GM12878 (cell line): ENCODE results near the gene TPPP. TPM values are rescaled to one million over a fixed set of nuclear protein-coding genes. Genes with fewer than 3 reads are reported as not detected.

Source experiments
- ATAC-seq: fragments of 200-7000 bp; cut with Tn5 transposase; 3 replicates; pipeline ENCODE4 v1.9.1; 2020; ENCODE audit warnings: mild to moderate bottlenecking, moderate library complexity
- BruUV-seq: library from RNA; stranded (reverse); fragments of 400-500 nt; replicated peaks from 2 replicates; lab custom pipeline; 2021; lab: Mats Ljungman, UMichigan
- CTCF ChIA-PET: fragments of 300-600 bp; sonication (Branson Sonifier 250); formaldehyde crosslinking; extraction: SDS; loops from one replicate; lab custom pipeline; 2021; ENCODE audit warnings: inconsistent platforms; lab: Yijun Ruan, JAX
- POLR2A ChIA-PET: fragments of 350-600 bp; formaldehyde crosslinking; extraction: SDS; loops from one replicate; lab custom pipeline; 2021; ENCODE audit warnings: inconsistent platforms; lab: Charles Lee
- RAD21 ChIA-PET: fragments of 300-600 bp; sonication (Branson Sonifier 250); formaldehyde crosslinking; loops from one replicate; lab custom pipeline; 2023; ENCODE audit warnings: antibody characterized with exemption; ENCODE audit not compliant: unreplicated experiment; lab: Charles Lee
- SMC1A ChIA-PET: fragments of 300-600 bp; sonication (Branson Sonifier 250); formaldehyde crosslinking; loops from one replicate; lab custom pipeline; 2023; ENCODE audit not compliant: unreplicated experiment, uncharacterized antibody; lab: Charles Lee
- DNase-seq: peaks from one replicate; pipeline ENCODE4 v3.0.0-alpha.2; 2011; ENCODE audit warnings: low read depth, low spot score
- FAIRE-seq: peaks from 3 replicates; lab custom pipeline; 2011; peaks lifted over from hg19 to GRCh38; lab: Jason Lieb, UNC
- H2AFZ ChIP-seq: 2 replicates; pipeline ENCODE4 v1.6.0; 2011; ENCODE audit warnings: low read depth, low read length, control low read depth; ENCODE audit not compliant: control insufficient read depth
- H3K27ac ChIP-seq: 2 replicates; pipeline ENCODE4 v1.5.1; 2011; ENCODE audit warnings: control low read depth; ENCODE audit not compliant: control insufficient read depth, insufficient read depth
- H3K27me3 ChIP-seq, 2 experiments: replicated peaks in 1 of 2; 2 replicates each; pipeline versions ENCODE4 v1.6.0 to v1.6.1; 2011; ENCODE audit warnings: low read length in 1 of 2; ENCODE audit not compliant: control insufficient read depth in 2 of 2, insufficient read depth in 2 of 2
- H3K36me3 ChIP-seq, 2 experiments: 2 replicates each; pipeline ENCODE4 v1.5.1; 2011; ENCODE audit warnings: low read length in 1 of 2; ENCODE audit not compliant: control insufficient read depth in 2 of 2, insufficient read depth in 2 of 2
- H3K4me1 ChIP-seq: 2 replicates; pipeline ENCODE4 v1.6.1; 2011; ENCODE audit warnings: mild to moderate bottlenecking, low read length, moderate library complexity, mixed read lengths; ENCODE audit not compliant: control insufficient read depth, insufficient read depth
- H3K4me2 ChIP-seq: 2 replicates; pipeline ENCODE4 v1.6.0; 2011; ENCODE audit warnings: control low read depth; ENCODE audit not compliant: control insufficient read depth, insufficient read depth
- H3K4me3 ChIP-seq: fragments of 200-600 bp; sonication (generic); 2 replicates; pipeline ENCODE4 v1.5.1; 2016
- H3K79me2 ChIP-seq: 2 replicates; pipeline ENCODE4 v1.6.0; 2011; ENCODE audit warnings: low read length; ENCODE audit not compliant: control insufficient read depth, insufficient read depth
- H3K9ac ChIP-seq: 2 replicates; pipeline ENCODE4 v1.8.0; 2011; ENCODE audit warnings: low read length, control low read depth, mixed read lengths; ENCODE audit not compliant: control insufficient read depth, insufficient read depth
- H3K9me3 ChIP-seq: replicated peaks from 3 replicates; pipeline ENCODE4 v1.5.1; 2011; ENCODE audit warnings: mild to moderate bottlenecking, low read length; ENCODE audit not compliant: control insufficient read depth, insufficient read depth
- H4K20me1 ChIP-seq: 2 replicates; pipeline ENCODE4 v1.6.0; 2011; ENCODE audit not compliant: control insufficient read depth, insufficient read depth
- ATF7 ChIP-seq: fragments of 450-650 bp; IDR thresholded peaks from 2 replicates; pipeline ENCODE4 v1.6.1; 2016; ENCODE audit warnings: low read depth, mild to moderate bottlenecking
- BHLHE40 ChIP-seq, 2 experiments: fragments of 450-650 bp in 1 of 2; IDR thresholded peaks; 2 replicates each; pipeline ENCODE4 v1.6.1; 2011 to 2017; ENCODE audit warnings: low read depth in 2 of 2, borderline replicate concordance in 1 of 2, improper control_type of control experiment in 1 of 2, low read length in 1 of 2, mild to moderate bottlenecking in 1 of 2
- CREB1 ChIP-seq: IDR thresholded peaks from 2 replicates; pipeline ENCODE4 v1.6.1; 2012; ENCODE audit warnings: low read depth, mild to moderate bottlenecking, inconsistent platforms
- EGR1 ChIP-seq, 2 experiments: IDR thresholded peaks; 1 replicate in 1 of 2; 2 replicates in 1 of 2; pipeline ENCODE4 v1.6.1; 2011 to 2012; ENCODE audit warnings: low read depth in 2 of 2, low read length in 2 of 2, borderline replicate concordance in 1 of 2, mild to moderate bottlenecking in 1 of 2, moderate library complexity in 1 of 2
- ETV6 ChIP-seq, 2 experiments: fragments of 450-650 bp in 1 of 2; IDR thresholded peaks in 1 of 2; conservative IDR thresholded peaks in 1 of 2; 2 replicates each; pipeline ENCODE4 v1.6.1; 2014; ENCODE audit warnings: antibody characterized with exemption in 1 of 2, borderline replicate concordance in 1 of 2, low read depth in 1 of 2, mild to moderate bottlenecking in 1 of 2, moderate library complexity in 1 of 2
- KLF5 ChIP-seq: fragments of 450-650 bp; IDR thresholded peaks from 2 replicates; pipeline ENCODE4 v1.6.1; 2014; ENCODE audit warnings: mild to moderate bottlenecking; ENCODE audit not compliant: partially characterized antibody
- MEF2B ChIP-seq: fragments of 450-650 bp; IDR thresholded peaks from 2 replicates; pipeline ENCODE4 v1.6.1; 2018; ENCODE audit warnings: mild to moderate bottlenecking, moderate library complexity; ENCODE audit not compliant: partially characterized antibody, poor library complexity, severe bottlenecking
- MTA2 ChIP-seq: fragments of 450-650 bp; IDR thresholded peaks from 2 replicates; pipeline ENCODE4 v1.6.1; 2016; ENCODE audit warnings: low read depth, mild to moderate bottlenecking, moderate library complexity
- NBN ChIP-seq: fragments of 450-650 bp; IDR thresholded peaks from 2 replicates; pipeline ENCODE4 v1.6.1; 2016
- NRF1 ChIP-seq: conservative IDR thresholded peaks from 2 replicates; pipeline ENCODE4 v1.6.1; 2011; ENCODE audit warnings: mild to moderate bottlenecking, low read depth, low read length, improper control_type of control experiment
- POLR2A ChIP-seq: IDR thresholded peaks from 2 replicates; pipeline ENCODE4 v1.6.1; 2011; ENCODE audit warnings: low read depth, mild to moderate bottlenecking, low read length
- SIN3A ChIP-seq: IDR thresholded peaks from 2 replicates; pipeline ENCODE4 v1.6.1; 2012; ENCODE audit warnings: low read depth, low read length, improper control_type of control experiment
- SP1 ChIP-seq: IDR thresholded peaks from one replicate; pipeline ENCODE4 v1.6.1; 2011; ENCODE audit warnings: low read depth, low read length
- TAF1 ChIP-seq: IDR thresholded peaks from 2 replicates; pipeline ENCODE4 v1.6.1; 2011; ENCODE audit warnings: mild to moderate bottlenecking, low read depth, low read length, borderline replicate concordance
- WRNIP1 ChIP-seq: IDR thresholded peaks from 2 replicates; pipeline ENCODE4 v1.6.1; 2011; ENCODE audit warnings: low read depth, low read length, improper control_type of control experiment, borderline replicate concordance
- YY1 ChIP-seq: IDR thresholded peaks from 2 replicates; pipeline ENCODE4 v1.6.1; 2011; ENCODE audit warnings: low read depth, mild to moderate bottlenecking, low read length
- WGBS: methylation state at CpG from one replicate; pipeline ENCODE4 v1.1.6; 2016; ENCODE audit warnings: low lambda C conversion rate; ENCODE audit not compliant: insufficient replicate concordance, insufficient coverage; ENCODE audit errors: missing lambda C conversion rate; 5-methylcytosine and 5-hydroxymethylcytosine counted together
- in situ Hi-C: fragments of 300-500 bp; cut with MboI; formaldehyde crosslinking; loops from 9 replicates; pipeline ENCODE4 v1.14.3; 2018; ENCODE audit warnings: mixed read lengths
- intact Hi-C: fragments of 100-400 bp; cut with micrococcal nuclease; formaldehyde crosslinking; loops from one replicate; pipeline ENCODE4 v1.14.2; 2022; ENCODE audit not compliant: unreplicated experiment
- polyA plus RNA-seq, 11 experiments: library from polyadenylated mRNA; depleted of rRNA in 4 of 11; unstranded in 6 of 11; stranded (reverse) in 5 of 11; fragments of >200 nt; fragmentation: Nextera tagmentation in 4 of 11; fragmentation: Illumina TruSeq in 1 of 11; extraction: Ambion mirVana in 4 of 11; extraction: Trizol in 1 of 11; gene quantifications; 1 replicate in 1 of 11; 2 replicates in 10 of 11; pipeline versions ENCODE4 v1.2.1 to v1.2.3, GENCODE V29; 2011 to 2016; ENCODE audit warnings: inconsistent platforms in 2 of 11, missing spikeins in 2 of 11, low read depth in 1 of 11
- total RNA-seq, 4 experiments: library from RNA; depleted of rRNA in 3 of 4; stranded (reverse); fragments of >200 nt in 3 of 4; fragmentation: Illumina TruSeq in 1 of 4; extraction: Trizol in 1 of 4; gene quantifications; 2 replicates each; pipeline versions ENCODE4 v1.2.1 to v1.2.3, GENCODE V29; 2013 to 2021
- TF ChIP-seq, protein P1 (sequence below): fragments of 450-650 bp; conservative IDR thresholded peaks from 2 replicates; pipeline ENCODE4 v1.6.1; 2017; ENCODE audit warnings: mild to moderate bottlenecking, moderate library complexity
- TF ChIP-seq, protein P2 (sequence below): IDR thresholded peaks from 2 replicates; pipeline ENCODE4 v1.6.1; 2012; ENCODE audit warnings: low read depth, low read length, improper control_type of control experiment
- TF ChIP-seq, protein P3 (sequence below): IDR thresholded peaks from 2 replicates; pipeline ENCODE4 v1.6.1; 2012; ENCODE audit warnings: low read length, inconsistent platforms

TPPP gene
- total and polyA plus RNA-seq, 10 of the 15 experiments (the other 5 are each of a cell fraction or from before 2014, with no cell fraction given): under 0.01 to 0.24 (median 0.04) TPM; not detected in 4

DNA sequence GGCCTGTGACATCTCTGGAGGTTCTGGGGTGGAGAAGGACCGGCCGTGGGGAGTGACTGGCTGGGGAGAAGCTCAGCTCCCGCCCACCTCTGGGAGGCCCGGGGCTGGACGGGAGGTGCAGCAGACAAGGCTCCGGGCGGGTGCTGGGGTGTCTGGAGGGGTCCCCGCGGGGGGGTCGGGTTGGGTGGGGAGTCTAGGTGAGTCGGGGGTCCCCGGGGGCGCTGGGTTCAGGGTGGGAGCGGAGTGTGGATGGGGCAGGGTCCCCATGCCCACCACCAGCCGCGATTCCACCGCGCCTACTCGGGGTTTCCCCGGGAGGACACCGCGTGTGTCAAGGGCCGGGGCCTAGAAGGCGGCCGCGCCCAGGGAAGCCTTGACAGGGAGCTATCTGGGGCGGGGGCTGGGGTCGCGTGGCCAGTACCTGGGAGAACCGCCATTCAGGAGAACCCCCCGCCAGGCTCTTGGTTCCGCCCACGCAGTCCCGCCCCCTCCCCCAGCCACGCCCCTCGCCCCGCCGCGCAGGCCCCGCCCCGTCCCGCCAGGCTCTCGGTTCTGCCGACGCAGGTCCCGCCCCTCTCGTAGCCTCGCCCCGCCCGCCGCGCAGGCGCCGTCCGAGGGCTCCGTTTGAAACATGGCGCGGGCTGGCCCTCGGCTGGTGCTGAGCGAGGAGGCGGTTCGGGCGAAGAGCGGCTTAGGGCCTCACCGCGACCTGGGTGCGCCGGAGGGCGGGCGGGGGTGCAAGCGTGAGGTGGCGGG, 81.2 kb downstream of the TPPP start, which contains the start of gene CEP72:
Gene CEP72, plus strand, starts transcription at position 610 of the 756 bp plus-strand sequence. Its CDS starts 22 bp downstream, at position 632.
- Histone ChIP-seq H3K9me3 (no peaks in the 10 kb centered on the region; the same call in 2 of the 3 replicates), H3K27me3 (no peaks in the 10 kb centered on the region; a peak in 1 of 4 replicates), H2AFZ (peak within 1 kb of the TSS; percentile 71), H4K20me1 (no peaks in the 10 kb centered on the region), H3K36me3 (no peaks in the 10 kb centered on the region), H3K4me1 (peaks cover 16% of the 10 kb centered on the region), H3K9ac (peak within 1 kb of the TSS; percentile 66), H3K4me3 (peak within 1 kb of the TSS; percentile 83), H3K4me2 (peak within 1 kb of the TSS; percentile 82), H3K79me2 (peaks cover 24% of the 10 kb centered on the region), H3K27ac (peak within 1 kb of the TSS; percentile 61)
- CTCF ChIA-PET: interaction anchor here (0.6 kb wide), 1 partner anchor 118 kb away, joined by 3 read pairs; no protein-coding TSS in a partner anchor
- POLR2A ChIA-PET: interaction anchor here (1.3 kb wide), 1 partner anchor 9 kb away, joined by 3 read pairs; no protein-coding TSS in a partner anchor
- DNase-seq (peak; percentile 40), FAIRE-seq (no peak), ATAC-seq (peak; percentile 95)
- BruUV-seq: no TSS peak
- RAD21 ChIA-PET: interaction anchor here (0.7 kb wide), 1 partner anchor 295 kb away, joined by 3 read pairs; no protein-coding TSS in a partner anchor
- in situ Hi-C loops (no loop called here), intact Hi-C loops (loop anchor here (10.0 kb wide), 1 partner anchor 137 kb away; no protein-coding TSS in a partner anchor)
- SMC1A ChIA-PET: interaction anchor here (1.3 kb wide), 1 partner anchor 67 kb away, joined by 3 read pairs; no protein-coding TSS in a partner anchor
- WGBS: 3% methylated on average over 34 of the region's 72 CpGs
- TF ChIP-seq, protein P1, sequence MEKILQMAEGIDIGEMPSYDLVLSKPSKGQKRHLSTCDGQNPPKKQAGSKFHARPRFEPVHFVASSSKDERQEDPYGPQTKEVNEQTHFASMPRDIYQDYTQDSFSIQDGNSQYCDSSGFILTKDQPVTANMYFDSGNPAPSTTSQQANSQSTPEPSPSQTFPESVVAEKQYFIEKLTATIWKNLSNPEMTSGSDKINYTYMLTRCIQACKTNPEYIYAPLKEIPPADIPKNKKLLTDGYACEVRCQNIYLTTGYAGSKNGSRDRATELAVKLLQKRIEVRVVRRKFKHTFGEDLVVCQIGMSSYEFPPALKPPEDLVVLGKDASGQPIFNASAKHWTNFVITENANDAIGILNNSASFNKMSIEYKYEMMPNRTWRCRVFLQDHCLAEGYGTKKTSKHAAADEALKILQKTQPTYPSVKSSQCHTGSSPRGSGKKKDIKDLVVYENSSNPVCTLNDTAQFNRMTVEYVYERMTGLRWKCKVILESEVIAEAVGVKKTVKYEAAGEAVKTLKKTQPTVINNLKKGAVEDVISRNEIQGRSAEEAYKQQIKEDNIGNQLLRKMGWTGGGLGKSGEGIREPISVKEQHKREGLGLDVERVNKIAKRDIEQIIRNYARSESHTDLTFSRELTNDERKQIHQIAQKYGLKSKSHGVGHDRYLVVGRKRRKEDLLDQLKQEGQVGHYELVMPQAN: 0 out of 2 replicates have a peak, but pooled peaks have one; percentile 42
- peak; percentile 37; the same call in 1 of the 2 replicates for TF ChIP-seq ATF7
- TF ChIP-seq SIN3A: peak; percentile 90
- peak; percentile 25; the same call in 1 of the 2 replicates for TF ChIP-seq MTA2
- TF ChIP-seq WRNIP1: no peak
- peak; percentile 89 for TF ChIP-seq POLR2A
- peak in 1 of 2 experiments; percentile 52; a peak in 1 of 4 replicates for TF ChIP-seq BHLHE40 (IDR thresholded peaks at IDR 0.05; ENCODE audit: borderline replicate concordance in 1 of 2, low read depth in 2 of 2, low read length in 1 of 2)
- TF ChIP-seq, protein P2, sequence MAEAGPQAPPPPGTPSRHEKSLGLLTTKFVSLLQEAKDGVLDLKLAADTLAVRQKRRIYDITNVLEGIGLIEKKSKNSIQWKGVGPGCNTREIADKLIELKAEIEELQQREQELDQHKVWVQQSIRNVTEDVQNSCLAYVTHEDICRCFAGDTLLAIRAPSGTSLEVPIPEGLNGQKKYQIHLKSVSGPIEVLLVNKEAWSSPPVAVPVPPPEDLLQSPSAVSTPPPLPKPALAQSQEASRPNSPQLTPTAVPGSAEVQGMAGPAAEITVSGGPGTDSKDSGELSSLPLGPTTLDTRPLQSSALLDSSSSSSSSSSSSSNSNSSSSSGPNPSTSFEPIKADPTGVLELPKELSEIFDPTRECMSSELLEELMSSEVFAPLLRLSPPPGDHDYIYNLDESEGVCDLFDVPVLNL: peak; percentile 85
- peak; percentile 56 for TF ChIP-seq NRF1
- TF ChIP-seq, protein P3, sequence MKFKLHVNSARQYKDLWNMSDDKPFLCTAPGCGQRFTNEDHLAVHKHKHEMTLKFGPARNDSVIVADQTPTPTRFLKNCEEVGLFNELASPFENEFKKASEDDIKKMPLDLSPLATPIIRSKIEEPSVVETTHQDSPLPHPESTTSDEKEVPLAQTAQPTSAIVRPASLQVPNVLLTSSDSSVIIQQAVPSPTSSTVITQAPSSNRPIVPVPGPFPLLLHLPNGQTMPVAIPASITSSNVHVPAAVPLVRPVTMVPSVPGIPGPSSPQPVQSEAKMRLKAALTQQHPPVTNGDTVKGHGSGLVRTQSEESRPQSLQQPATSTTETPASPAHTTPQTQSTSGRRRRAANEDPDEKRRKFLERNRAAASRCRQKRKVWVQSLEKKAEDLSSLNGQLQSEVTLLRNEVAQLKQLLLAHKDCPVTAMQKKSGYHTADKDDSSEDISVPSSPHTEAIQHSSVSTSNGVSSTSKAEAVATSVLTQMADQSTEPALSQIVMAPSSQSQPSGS: no peak
- TF ChIP-seq ETV6 (conservative IDR thresholded peaks at IDR 0.05 in 1 of 2, IDR thresholded peaks at IDR 0.05 in 1 of 2; ENCODE audit: borderline replicate concordance in 1 of 2, low read depth in 1 of 2): no peak
- 0 out of 2 replicates have a peak, but pooled peaks have one; percentile 25 for TF ChIP-seq NBN
- TF ChIP-seq KLF5: no peak
- TF ChIP-seq MEF2B: peak; percentile 32
- peak; percentile 90 for TF ChIP-seq YY1
- 0 out of 2 replicates have a peak, but pooled peaks have one; percentile 15 for TF ChIP-seq CREB1
- peak; percentile 42 for TF ChIP-seq SP1
- peak; percentile 58; the same call in 1 of the 2 replicates for TF ChIP-seq TAF1
- TF ChIP-seq EGR1 (IDR thresholded peaks at IDR 0.05; ENCODE audit: borderline replicate concordance in 1 of 2, low read depth in 2 of 2, low read length in 2 of 2): peak; percentile 51 to 97
